PC-3 (cell line): ENCODE data around the gene TNFSF10. TPM values are rescaled to one million over a fixed set of nuclear protein-coding genes. Genes with fewer than 3 reads are reported as not detected.

Experiments
- ATAC-seq: fragments of 200-7000 bp; cut with Tn5 transposase; 2 replicates; pipeline ENCODE4 v1.9.1; 2020; ENCODE audit warnings: mild to moderate bottlenecking, moderate library complexity
- BruUV-seq: library from RNA; stranded (reverse); fragments of 400-500 nt; replicated peaks from 2 replicates; lab custom pipeline; 2021; lab: Mats Ljungman, UMichigan
- CTCF ChIA-PET: fragments of 300-600 bp; sonication (Branson Sonifier 250); formaldehyde crosslinking; loops from one replicate; lab custom pipeline; 2022; ENCODE audit warnings: antibody characterized with exemption; lab: Charles Lee
- POLR2A ChIA-PET: fragments of 300-600 bp; sonication (Branson Sonifier 250); formaldehyde crosslinking; loops from one replicate; lab custom pipeline; 2022; ENCODE audit warnings: antibody characterized with exemption; ENCODE audit not compliant: unreplicated experiment; lab: Charles Lee
- DNase-seq: peaks from one replicate; pipeline ENCODE4 v3.0.0-alpha.2; 2015
- H2AFZ ChIP-seq: fragments of 300-600 bp; sonication (generic); 2 replicates; pipeline ENCODE4 v1.6.0; 2016; ENCODE audit warnings: antibody characterized with exemption, low read length
- H3F3A ChIP-seq: fragments of 300-600 bp; sonication (generic); one replicate; pipeline ENCODE4 v1.6.0; 2017; ENCODE audit warnings: antibody characterized with exemption, low read length, control low read depth, mild to moderate bottlenecking; ENCODE audit not compliant: unreplicated experiment
- H3K27ac ChIP-seq: fragments of 300-600 bp; sonication (generic); 2 replicates; pipeline ENCODE4 v1.5.1; 2016; ENCODE audit warnings: mild to moderate bottlenecking, low read length
- H3K27me3 ChIP-seq: fragments of 300-600 bp; sonication (generic); 2 replicates; pipeline ENCODE4 v1.6.1; 2016; ENCODE audit warnings: low read length, mixed read lengths
- H3K36me3 ChIP-seq: fragments of 300-600 bp; sonication (generic); 2 replicates; pipeline ENCODE4 v1.6.1; 2016; ENCODE audit warnings: low read depth, mixed run types, low read length, mixed read lengths
- H3K4me1 ChIP-seq: fragments of 300-600 bp; sonication (generic); 2 replicates; pipeline ENCODE4 v1.5.1; 2016; ENCODE audit warnings: low read length; ENCODE audit not compliant: insufficient read depth
- H3K4me2 ChIP-seq: fragments of 300-600 bp; sonication (generic); 2 replicates; pipeline ENCODE4 v1.6.0; 2016; ENCODE audit warnings: low read length
- H3K4me3 ChIP-seq: fragments of 300-600 bp; sonication (generic); 2 replicates; pipeline ENCODE4 v1.5.1; 2016; ENCODE audit warnings: mild to moderate bottlenecking, low read length, mixed read lengths
- H3K79me2 ChIP-seq: fragments of 300-600 bp; sonication (generic); 2 replicates; pipeline ENCODE4 v1.6.1; 2017; ENCODE audit warnings: low read length, mixed read lengths
- H3K9ac ChIP-seq: fragments of 300-600 bp; sonication (generic); 2 replicates; pipeline ENCODE4 v1.6.0; 2016; ENCODE audit warnings: mild to moderate bottlenecking, low read length
- H3K9me2 ChIP-seq: fragments of 300-600 bp; sonication (generic); replicated peaks from 2 replicates; pipeline ENCODE4 v1.6.1; 2016; ENCODE audit warnings: mixed run types, low read length, mixed read lengths
- H3K9me3 ChIP-seq: fragments of 300-600 bp; sonication (generic); 2 replicates; pipeline ENCODE4 v1.6.1; 2016; ENCODE audit warnings: low read length, mixed read lengths
- H4K20me1 ChIP-seq: fragments of 300-600 bp; sonication (generic); 2 replicates; pipeline ENCODE4 v1.6.1; 2016; ENCODE audit warnings: low read length, mixed read lengths
- CTCF ChIP-seq: fragments of 300-600 bp; sonication (generic); conservative IDR thresholded peaks from 2 replicates; pipeline ENCODE4 v1.5.1; 2017; ENCODE audit warnings: antibody characterized with exemption, low read depth, mild to moderate bottlenecking, low read length
- EZH2 ChIP-seq: fragments of 300-600 bp; sonication (generic); IDR thresholded peaks from one replicate; pipeline ENCODE4 v1.6.1; 2017; ENCODE audit warnings: antibody characterized with exemption, mild to moderate bottlenecking, low read length; ENCODE audit not compliant: unreplicated experiment
- EZH2phosphoT487 ChIP-seq: fragments of 300-600 bp; sonication (generic); IDR thresholded peaks from 2 replicates; pipeline ENCODE4 v1.6.1; 2018; ENCODE audit warnings: mild to moderate bottlenecking, antibody characterized with exemption, low read length, borderline replicate concordance
- intact Hi-C: fragments of 100-400 bp; cut with micrococcal nuclease; formaldehyde crosslinking; loops from 2 replicates; pipeline ENCODE4 v1.9.0; 2023
- total RNA-seq: library from RNA; depleted of rRNA; stranded (reverse); fragments of >200 nt; gene quantifications from 2 replicates; pipeline ENCODE4 v1.2.3, GENCODE V29; 2014

TNFSF10 gene
- total RNA-seq, 1 experiment from 2014 or later, result 0.58 TPM

GRCh38 chr3:172537507-172538158 is 14.4 kb upstream of the TNFSF10 start:
- Histone ChIP-seq H3K9me2 (no peaks in the 10 kb centered on the region), H3K36me3 (no peaks in the 10 kb centered on the region), H3K4me2 (no peak overlapping the region), H2AFZ (no peak overlapping the region), H3K79me2 (no peaks in the 10 kb centered on the region), H3K9ac (no peak overlapping the region), H3K4me1 (peaks cover 3% of the 10 kb centered on the region; the same call in 1 of the 2 replicates), H3K27me3 (no peaks in the 10 kb centered on the region), H4K20me1 (no peaks in the 10 kb centered on the region), H3K27ac (no peak overlapping the region), H3K4me3 (no peak overlapping the region), H3K9me3 (no peaks in the 10 kb centered on the region), H3F3A (no peaks in the 10 kb centered on the region)
- no peak for ATAC-seq
- POLR2A ChIA-PET, result no interaction called here
- BruUV-seq, result no TSS peak
- TF ChIP-seq CTCF (no peak), EZH2phosphoT487 (no peak)
- CTCF ChIA-PET, result no interaction called here
- DNase-seq, result no peak
- intact Hi-C loops, result no loop called here

- Histone ChIP-seq H3K9ac (no peak overlapping the region), H3K27me3 (no peaks in the 10 kb centered on the region), H3K36me3 (no peaks in the 10 kb centered on the region), H2AFZ (no peak overlapping the region), H3K9me3 (no peaks in the 10 kb centered on the region), H3K27ac (no peak overlapping the region), H3F3A (no peaks in the 10 kb centered on the region), H3K79me2 (no peaks in the 10 kb centered on the region), H4K20me1 (no peaks in the 10 kb centered on the region), H3K4me2 (no peak overlapping the region), H3K4me1 (peaks cover 3% of the 10 kb centered on the region; the same call in 1 of the 2 replicates), H3K4me3 (no peak overlapping the region), H3K9me2 (no peaks in the 10 kb centered on the region)
- CTCF ChIA-PET, result no interaction called here
- no TSS peak for BruUV-seq
- no peak for TF ChIP-seq EZH2phosphoT487
- no peak for TF ChIP-seq CTCF
- no peak for TF ChIP-seq EZH2
- ATAC-seq (no peak), DNase-seq (no peak)
- POLR2A ChIA-PET, result no interaction called here
- intact Hi-C loops, result no loop called here
These were observed 13.8 kb upstream of the TNFSF10 start for GRCh38 chr3:172536993-172537419.

GRCh38 chr3:172536505-172536904 is 13.3 kb upstream of the TNFSF10 start:
- ATAC-seq (peak; percentile 44), DNase-seq (peak; percentile 21)
- Histone ChIP-seq H3K4me2 (no peak overlapping the region), H3K36me3 (no peaks in the 10 kb centered on the region), H3K27ac (no peak overlapping the region), H3K9ac (no peak overlapping the region), H4K20me1 (no peaks in the 10 kb centered on the region), H3K9me3 (no peaks in the 10 kb centered on the region), H3K27me3 (no peaks in the 10 kb centered on the region), H3K4me3 (no peak overlapping the region), H3K4me1 (peaks cover 3% of the 10 kb centered on the region; the same call in 1 of the 2 replicates), H3F3A (no peaks in the 10 kb centered on the region), H2AFZ (no peak overlapping the region), H3K79me2 (no peaks in the 10 kb centered on the region), H3K9me2 (no peaks in the 10 kb centered on the region)
- CTCF ChIA-PET, result no interaction called here
- POLR2A ChIA-PET, result no interaction called here
- intact Hi-C loops, result no loop called here
- BruUV-seq, result no TSS peak
- TF ChIP-seq EZH2, result no peak
- no peak for TF ChIP-seq CTCF
- no peak for TF ChIP-seq EZH2phosphoT487
